Heart right ventricle (tissue), 16 donors: Measurements from ENCODE around the gene NOL7. TPM values are rescaled to one million over a fixed set of nuclear protein-coding genes. Genes with fewer than 3 reads are reported as not detected.
A peak's percentile ranks its signal among the peaks of the same experiment; 100 is the strongest.

Experiments used
- ATAC-seq, 8 donors: fragments of 200-7000 bp; cut with Tn5 transposase; one replicate each; pipeline ENCODE4 v1.9.1; 2020; ENCODE audit warnings: mild to moderate bottlenecking in 8 of 8, moderate library complexity in 8 of 8, moderate number of reproducible peaks in 1 of 8
- DNase-seq, 2 donors: peaks; one replicate each; pipeline ENCODE4 v3.0.0-alpha.2; 2020
- H3K27ac ChIP-seq, 10 donors: fragments of 200-600 bp; sonication (generic) in 2 of 10; one replicate each; pipeline versions ENCODE4 v1.5.0 to v1.8.0; 2020 to 2022; ENCODE audit warnings: mild to moderate bottlenecking in 3 of 10
- H3K27me3 ChIP-seq, 7 donors: fragments of 200-600 bp; one replicate each; pipeline ENCODE4 v1.8.0; 2021 to 2022; ENCODE audit warnings: mild to moderate bottlenecking in 2 of 7
- H3K36me3 ChIP-seq, 9 donors: fragments of 200-600 bp; sonication (generic) in 1 of 9; one replicate each; pipeline versions ENCODE4 v1.5.0 to v1.8.0; 2020 to 2022; ENCODE audit warnings: mild to moderate bottlenecking in 2 of 9
- H3K4me1 ChIP-seq, 9 donors: fragments of 200-600 bp; sonication (generic) in 1 of 9; one replicate each; pipeline versions ENCODE4 v1.5.0 to v1.8.0; 2020 to 2022; ENCODE audit warnings: mild to moderate bottlenecking in 4 of 9
- H3K4me3 ChIP-seq, 10 donors: fragments of 200-600 bp; sonication (generic) in 2 of 10; one replicate each; pipeline versions ENCODE4 v1.5.0 to v1.8.0; 2020 to 2022; ENCODE audit warnings: mild to moderate bottlenecking in 7 of 10, moderate library complexity in 2 of 10
- H3K9me3 ChIP-seq, 11 donors: fragments of 200-600 bp in 10 of 11; sonication (generic) in 2 of 11; one replicate each; pipeline versions ENCODE4 v1.5.0 to v1.8.0; 2013 to 2022; ENCODE audit warnings: mild to moderate bottlenecking in 2 of 11, control low read depth in 1 of 11, moderate library complexity in 1 of 11
- WGBS, 2 donors: extraction: QIAGEN DNeasy Blood & Tissue Kit; methylation state at CpG; one replicate each; pipeline ENCODE4 v1.1.7; 2013; ENCODE audit warnings: inconsistent platforms in 1 of 2; 5-methylcytosine and 5-hydroxymethylcytosine counted together
- intact Hi-C, 10 donors: fragments of 100-400 bp; cut with DNase I; formaldehyde crosslinking; loops; one replicate each; pipeline versions ENCODE4 v1.11.1 to v1.14.2; 2022
- polyA plus RNA-seq, 2 donors: library from polyadenylated mRNA; stranded (reverse); fragments of 200-250 nt; gene quantifications; one replicate each; pipeline ENCODE4 v1.2.3, GENCODE V29; 2013
- total RNA-seq, 10 donors: library from RNA; stranded (reverse); fragmentation: NEBNext Ultra II Directional in 3 of 10; extraction: Animal tissue kit (Norgen Biotek cat#: 25700) in 3 of 10; gene quantifications; one replicate each; pipeline versions ENCODE4 v1.2.1 to v1.2.4, GENCODE V29; 2021 to 2023
- TF ChIP-seq, protein P1 (sequence below), 9 donors: fragments of 200-600 bp; sonication (generic) in 2 of 9; IDR thresholded peaks; one replicate each; pipeline versions ENCODE4 v1.5.0 to v1.8.0; 2021 to 2022; ENCODE audit warnings: antibody characterized with exemption in 9 of 9, mild to moderate bottlenecking in 5 of 9, moderate library complexity in 1 of 9
- donor health status: Arrhythmogenic right ventricular cardiomyopathy.
- donor health status: ischemic (EF 13 %, LVEDD 7.1; RV severe dilation, severe dysfunction).
- donor health status: healthy with polysubstance abuse.
- donor health status: DM: no; HTN: yes; CAD: no.
- donor health status: DM: no; HTN: no; CAD: no.
- donor health status: ischemic (EF 25% LVEDD 6.9; RV normal size, moderate dysfunction).
- donor health status: ischemic (EF 25% LVEDD 5.7; RV mildly dilated, moderate dysfunction).
- donor health status: healthy.
- donor health status: DM: yes; HTN: yes; CAD: no.
- donor health status: Ischemic cardiomyopathy.
- donor health status: ischemic (EF 35%, LVEDD 5.7; RV mildly dilated, moderate dysfunction).
- donor health status: nonischemic (EF 11% LVEDD 7.7; RV severe dilation, severe dysfunction).
- donor health status: DM: yes; HTN: yes; CAD: no.
- donor health status: PGD.
- donor health status: ischemic (EF 29% LVEDD 5.4; RV normal size, mild dysfunction).
- donor health status: nonischemic (EF 23%, LVEDD 6.1; RV moderate dilation, normal function).

The NOL7 gene
- total and polyA plus RNA-seq, 12 donors: 41.5 to 112 (median 46.8) TPM

DNA sequence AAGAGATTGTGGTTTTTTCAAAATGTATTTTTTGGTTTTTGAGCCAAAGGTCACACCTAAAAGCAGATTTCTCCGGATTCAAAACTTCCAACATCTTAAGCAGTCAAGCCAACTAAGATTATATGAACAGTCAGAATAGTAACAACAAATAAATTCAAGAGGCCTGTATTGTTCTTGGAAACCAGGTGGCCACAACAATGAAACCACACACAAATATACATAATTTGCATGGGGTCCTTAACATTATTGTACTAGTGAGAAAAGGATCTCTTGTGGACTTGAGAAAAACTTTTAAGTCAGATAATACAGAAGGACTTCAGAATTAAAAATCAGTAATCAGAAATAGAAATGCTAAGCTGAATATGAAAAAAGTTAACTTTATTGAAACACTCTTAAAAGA lies 40.6 kb downstream of the NOL7 start:
- no peak for DNase-seq
- no peak for ATAC-seq
- H3K36me3 ChIP-seq: peaks cover 0 to 29% (median 0%) of the 10 kb centered on the region in 9 donors
- peaks cover 0 to 21% (median 16%) of the 10 kb centered on the region in 9 donors for H3K4me1 ChIP-seq
- no peak overlapping the region for H3K27ac ChIP-seq
- WGBS, 2 donors: 66 to 76% methylated on average over 1 of the region's 1 CpG
- H3K27me3 ChIP-seq: no peaks in the 10 kb centered on the region
- TF ChIP-seq, protein P1, sequence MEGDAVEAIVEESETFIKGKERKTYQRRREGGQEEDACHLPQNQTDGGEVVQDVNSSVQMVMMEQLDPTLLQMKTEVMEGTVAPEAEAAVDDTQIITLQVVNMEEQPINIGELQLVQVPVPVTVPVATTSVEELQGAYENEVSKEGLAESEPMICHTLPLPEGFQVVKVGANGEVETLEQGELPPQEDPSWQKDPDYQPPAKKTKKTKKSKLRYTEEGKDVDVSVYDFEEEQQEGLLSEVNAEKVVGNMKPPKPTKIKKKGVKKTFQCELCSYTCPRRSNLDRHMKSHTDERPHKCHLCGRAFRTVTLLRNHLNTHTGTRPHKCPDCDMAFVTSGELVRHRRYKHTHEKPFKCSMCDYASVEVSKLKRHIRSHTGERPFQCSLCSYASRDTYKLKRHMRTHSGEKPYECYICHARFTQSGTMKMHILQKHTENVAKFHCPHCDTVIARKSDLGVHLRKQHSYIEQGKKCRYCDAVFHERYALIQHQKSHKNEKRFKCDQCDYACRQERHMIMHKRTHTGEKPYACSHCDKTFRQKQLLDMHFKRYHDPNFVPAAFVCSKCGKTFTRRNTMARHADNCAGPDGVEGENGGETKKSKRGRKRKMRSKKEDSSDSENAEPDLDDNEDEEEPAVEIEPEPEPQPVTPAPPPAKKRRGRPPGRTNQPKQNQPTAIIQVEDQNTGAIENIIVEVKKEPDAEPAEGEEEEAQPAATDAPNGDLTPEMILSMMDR (IDR thresholded peaks at IDR 0.05): no peak
- H3K4me3 ChIP-seq: no peak overlapping the region
- no peaks in the 10 kb centered on the region for H3K9me3 ChIP-seq
- intact Hi-C loops: no loop called here

DNA sequence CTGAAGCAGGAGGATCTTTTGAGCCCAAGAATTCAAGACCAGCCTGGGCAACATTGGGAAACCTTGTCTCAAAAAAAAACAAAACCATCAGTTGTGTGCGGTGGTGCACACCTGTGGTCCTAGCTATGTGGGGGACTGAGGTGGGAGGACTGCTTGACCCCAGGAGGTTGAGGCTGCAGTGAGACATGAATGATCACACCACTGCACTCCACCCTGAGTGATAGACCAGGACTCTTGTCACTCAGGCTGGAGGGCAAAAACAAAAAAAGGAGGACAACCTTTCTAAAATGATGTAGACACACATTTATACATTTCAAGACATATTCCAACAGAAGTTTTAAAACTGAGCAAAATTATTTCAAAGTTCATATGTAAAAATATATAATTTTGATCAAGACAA lies 45.1 kb downstream of the NOL7 start:
- ATAC-seq (no peak), DNase-seq (no peak)
- Histone ChIP-seq H3K27ac (no peak overlapping the region), H3K4me3 (no peak overlapping the region), H3K4me1 (peaks cover 0 to 56% (median 34%) of the 10 kb centered on the region in 9 donors), H3K9me3 (no peaks in the 10 kb centered on the region), H3K36me3 (peaks cover 0 to 15% (median 0%) of the 10 kb centered on the region in 9 donors), H3K27me3 (no peaks in the 10 kb centered on the region)
- intact Hi-C loops: no loop called here
- TF ChIP-seq, protein P1 (IDR thresholded peaks at IDR 0.05): no peak
- WGBS, 2 donors: 94 to 97% methylated on average over 1 of the region's 1 CpG

DNA sequence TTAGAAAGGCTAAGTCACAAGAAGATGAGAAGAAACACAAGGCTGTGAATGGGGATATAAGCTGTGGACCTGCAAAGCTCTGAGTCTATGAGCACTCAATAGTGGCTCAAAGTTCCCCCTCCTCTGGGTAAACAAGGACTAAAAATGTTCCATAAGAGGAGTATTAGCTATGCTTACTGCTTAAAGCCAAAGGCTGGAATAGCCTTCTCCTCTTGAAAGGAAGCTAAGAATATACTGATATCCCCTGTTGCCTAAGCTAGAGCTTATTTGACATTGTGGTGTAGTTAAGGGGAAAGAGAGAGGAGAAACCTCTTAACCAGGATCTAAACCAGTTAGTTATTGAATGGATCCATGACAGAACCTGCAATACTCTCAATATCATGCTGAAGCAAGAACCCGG lies 45.8 kb downstream of the NOL7 start:
- Histone ChIP-seq H3K4me1 (peaks cover 0 to 56% (median 34%) of the 10 kb centered on the region in 9 donors), H3K4me3 (no peak overlapping the region), H3K27me3 (no peaks in the 10 kb centered on the region), H3K9me3 (no peaks in the 10 kb centered on the region), H3K36me3 (peaks cover 0 to 11% (median 0%) of the 10 kb centered on the region in 9 donors), H3K27ac (no peak overlapping the region)
- intact Hi-C loops: no loop called here
- TF ChIP-seq, protein P1 (IDR thresholded peaks at IDR 0.05): no peak
- no peak for DNase-seq
- ATAC-seq: peak in 1 of 8 donors; percentile 37
- 96 to 100% methylated on average over 1 of the region's 1 CpG for WGBS, 2 donors

DNA sequence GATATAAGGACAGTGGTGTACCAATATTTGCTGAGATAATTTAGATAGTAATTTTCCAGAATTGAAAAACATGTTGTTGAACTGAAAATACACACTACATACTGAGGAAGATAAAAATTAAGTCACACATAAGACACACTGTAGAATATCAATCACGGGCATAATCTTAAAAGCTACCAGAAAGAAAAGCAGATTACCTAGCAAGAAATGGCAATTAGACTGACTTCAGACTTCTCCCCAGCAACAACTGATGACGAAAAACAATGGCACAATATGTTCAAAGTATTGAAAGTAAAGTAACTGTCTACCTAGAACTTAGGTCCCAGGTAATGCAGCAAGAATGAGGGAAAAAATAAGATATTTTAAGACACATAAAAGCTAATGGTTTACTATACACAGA lies 46.5 kb downstream of the NOL7 start:
- Histone ChIP-seq H3K27ac (no peak overlapping the region), H3K9me3 (no peaks in the 10 kb centered on the region), H3K4me3 (no peak overlapping the region), H3K36me3 (peaks cover 0 to 4% (median 0%) of the 10 kb centered on the region in 9 donors), H3K4me1 (peaks cover 0 to 56% (median 34%) of the 10 kb centered on the region in 9 donors), H3K27me3 (no peaks in the 10 kb centered on the region)
- no peak for ATAC-seq
- DNase-seq: no peak
- intact Hi-C loops: no loop called here
- TF ChIP-seq, protein P1 (IDR thresholded peaks at IDR 0.05): no peak
- 64 to 92% methylated on average over 2 of the region's 2 CpGs for WGBS, 2 donors
